GM18498 (cell line): ENCODE results near the gene PCDH1.
"Not testable (repeated sequence)": the region's sequence is repeated elsewhere in the genome, so short reads cannot be mapped to it uniquely, and the experiment has no call there.

ENCODE experiments used
- ATAC-seq: cut with Tn5 transposase; IDR thresholded peaks from one replicate; pipeline ENCODE4 v1.9.1; 2021; ENCODE audit warnings: mild to moderate bottlenecking, moderate library complexity; ENCODE audit not compliant: unreplicated experiment

Gene PCDH1

GRCh38 chr5:141902015-141902814, 24.0 kb upstream of the PCDH1 start:
- no peak for ATAC-seq

DNA sequence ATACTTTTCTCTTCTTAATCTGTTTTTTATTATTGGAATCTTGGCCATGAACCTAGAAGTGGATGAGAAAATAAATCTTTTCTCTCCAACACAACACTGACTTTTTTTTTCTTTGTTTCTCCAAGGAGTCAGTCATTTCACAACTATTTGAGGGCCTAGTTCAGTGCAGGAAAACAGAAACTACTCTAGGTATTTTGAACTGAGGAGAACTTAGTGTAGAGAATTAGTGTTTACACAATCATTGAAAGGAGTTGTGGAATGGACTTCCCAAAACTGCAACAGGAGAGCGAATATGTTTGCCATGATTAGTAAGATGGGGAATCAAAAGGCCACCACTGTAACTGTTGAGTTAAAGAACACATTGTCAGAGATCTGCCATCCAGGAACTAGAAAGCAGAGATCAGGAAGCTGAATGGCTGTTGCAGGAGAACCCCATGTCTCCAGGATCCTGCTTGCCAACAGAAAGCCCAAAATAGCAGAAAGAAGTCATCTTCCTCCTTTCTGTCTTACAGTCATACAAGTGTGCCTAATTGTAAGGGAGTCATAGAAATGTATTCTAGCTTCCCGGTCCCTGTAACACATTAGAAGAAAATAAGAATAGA, 20.3 kb upstream of the PCDH1 start:
- ATAC-seq, result no peak

GRCh38 chr5:141897425-141897824, 19.2 kb upstream of the PCDH1 start:
- no peak for ATAC-seq

DNA sequence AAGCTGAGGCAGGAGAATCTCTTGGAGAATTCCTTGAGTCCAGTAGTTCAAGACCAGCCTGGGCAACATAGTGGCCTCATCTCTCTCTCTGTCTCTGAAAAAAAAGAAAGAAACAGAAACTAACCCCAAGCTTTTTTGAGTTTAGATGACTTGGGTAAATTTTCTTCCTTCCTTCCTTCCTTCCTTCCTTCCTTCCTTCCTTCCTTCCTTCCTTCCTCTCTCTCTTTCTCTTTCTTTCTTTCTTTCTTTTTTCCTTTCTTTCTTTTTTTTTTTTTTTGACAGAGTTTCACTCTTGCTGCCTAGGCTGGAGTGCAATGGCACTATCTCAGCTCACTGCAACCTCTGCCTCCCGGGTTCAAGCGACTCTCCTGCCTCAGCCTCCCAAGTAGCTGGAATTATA, 12.2 kb upstream of the PCDH1 start:
- ATAC-seq, result not testable (repeated sequence)

DNA sequence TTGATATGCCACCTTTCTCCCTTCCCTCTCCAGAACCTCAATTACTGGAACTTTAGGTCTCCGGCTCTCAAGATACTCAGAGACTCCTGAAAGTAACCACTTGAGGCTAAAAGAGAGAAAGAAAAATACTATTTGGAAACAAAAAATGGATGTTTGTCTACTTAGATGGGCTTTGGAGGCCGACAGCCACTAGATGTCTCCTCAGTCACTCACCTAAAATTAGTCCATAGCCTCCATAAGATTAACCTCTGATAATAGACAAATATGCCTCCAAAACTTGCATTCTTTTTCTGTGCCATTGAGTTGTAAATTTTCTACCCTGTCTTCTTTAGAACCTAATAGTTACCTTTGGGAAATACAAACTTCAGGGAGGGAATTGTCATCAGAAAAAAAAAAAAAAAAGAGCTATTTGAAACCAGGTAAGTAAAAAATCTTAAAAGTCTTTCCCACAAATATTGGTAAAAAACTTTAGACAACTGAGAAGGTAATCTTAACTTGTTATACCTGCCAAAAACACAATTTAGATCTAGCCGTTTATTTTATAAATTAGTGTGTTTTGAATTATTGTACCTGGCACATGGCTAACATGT, 11.2 kb upstream of the PCDH1 start:
- no peak for ATAC-seq

GRCh38 chr5:141883892-141884318, 5.7 kb upstream of the PCDH1 start:
- no peak for ATAC-seq

GRCh38 chr5:141883184-141883891, 5.1 kb upstream of the PCDH1 start:
- no peak for ATAC-seq

GRCh38 chr5:141882594-141883183, 4.5 kb upstream of the PCDH1 start:
- ATAC-seq, result no peak

- no peak for ATAC-seq
These were observed 3.7 kb upstream of the PCDH1 start for GRCh38 chr5:141881886-141882285.

DNA sequence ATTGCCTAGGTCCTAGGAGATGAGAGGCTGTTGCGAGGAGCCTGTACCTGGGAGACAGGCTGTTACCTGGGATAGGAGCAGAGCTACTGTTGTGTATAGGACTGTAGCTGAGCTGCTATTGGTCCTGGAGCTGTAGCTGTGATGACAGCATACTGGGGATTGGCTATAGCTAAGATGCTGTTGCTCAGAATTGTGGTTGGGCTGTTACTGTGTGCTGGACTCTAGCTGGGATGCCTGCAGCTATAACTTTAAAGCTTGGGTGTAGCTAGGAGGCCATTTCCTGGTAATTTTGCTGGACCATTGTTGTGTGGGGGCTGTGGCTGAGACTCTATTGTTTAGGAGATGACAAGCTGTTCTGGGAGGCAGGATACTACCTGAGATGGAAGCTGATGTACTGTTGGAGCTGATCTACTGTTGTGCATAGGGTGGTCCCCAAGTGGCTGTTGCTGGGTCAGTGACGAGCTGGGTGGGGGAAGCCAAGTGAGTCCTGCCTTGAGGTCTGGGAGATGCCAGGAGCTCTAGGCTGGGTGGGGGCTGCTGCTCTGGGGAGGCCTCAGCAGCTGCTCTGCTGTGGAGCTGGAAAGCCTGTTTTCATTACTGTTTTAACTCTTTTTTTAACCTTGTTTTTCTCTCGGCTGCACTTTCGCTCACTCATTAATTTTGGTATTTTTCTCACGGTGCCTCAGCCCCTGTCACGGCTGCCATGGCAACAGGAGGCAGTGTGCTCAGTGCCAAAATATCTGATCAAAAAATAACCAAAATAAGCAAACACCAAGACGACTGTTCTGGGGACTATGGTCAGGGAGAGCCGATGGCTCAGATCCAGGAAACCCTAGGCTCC, 3.0 kb upstream of the PCDH1 start:
- ATAC-seq, result no peak

- no peak for ATAC-seq
These were observed 1.9 kb upstream of the PCDH1 start for GRCh38 chr5:141879941-141880738.

GRCh38 chr5:141879426-141879759, 1.2 kb upstream of the PCDH1 start:
- ATAC-seq, result no peak

DNA sequence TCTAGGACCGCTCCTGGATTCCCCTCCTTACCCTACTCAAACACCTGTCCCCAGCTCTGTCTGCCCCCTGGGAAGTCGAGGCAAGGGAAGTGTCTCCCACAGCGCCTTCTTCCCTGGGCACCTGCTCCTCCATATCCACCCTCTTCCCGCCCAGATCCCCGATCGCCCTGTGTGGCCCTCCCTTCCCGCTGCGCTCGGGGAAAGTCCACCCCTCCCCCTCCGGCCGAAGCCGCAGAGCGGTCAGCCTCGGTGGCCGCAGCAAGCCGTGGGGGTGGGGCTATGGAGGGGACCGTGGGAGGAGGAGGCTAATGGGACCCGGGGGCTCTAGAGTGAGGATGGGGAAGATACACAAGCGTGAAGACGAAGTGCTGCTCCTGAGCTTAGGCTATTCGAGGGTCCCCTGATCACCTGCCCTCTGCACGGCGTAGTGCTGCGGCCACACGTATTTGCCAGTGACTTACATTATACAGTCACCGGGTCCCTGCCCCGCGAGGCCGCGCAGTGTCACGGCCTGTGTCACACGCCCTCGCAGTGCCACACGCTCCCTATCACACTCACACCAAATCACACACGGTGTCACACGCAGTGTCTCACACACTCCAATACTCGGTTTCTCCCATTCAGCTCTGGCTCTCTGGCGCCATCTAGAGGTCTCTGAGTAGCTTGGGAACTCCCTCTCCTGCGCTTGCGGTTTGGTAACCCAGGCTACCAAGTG, 658 bp upstream of the PCDH1 start:
- peak; percentile 86 for ATAC-seq

- no peak for ATAC-seq
These were observed 639 bp downstream of the PCDH1 start for GRCh38 chr5:141877356-141878185.

DNA sequence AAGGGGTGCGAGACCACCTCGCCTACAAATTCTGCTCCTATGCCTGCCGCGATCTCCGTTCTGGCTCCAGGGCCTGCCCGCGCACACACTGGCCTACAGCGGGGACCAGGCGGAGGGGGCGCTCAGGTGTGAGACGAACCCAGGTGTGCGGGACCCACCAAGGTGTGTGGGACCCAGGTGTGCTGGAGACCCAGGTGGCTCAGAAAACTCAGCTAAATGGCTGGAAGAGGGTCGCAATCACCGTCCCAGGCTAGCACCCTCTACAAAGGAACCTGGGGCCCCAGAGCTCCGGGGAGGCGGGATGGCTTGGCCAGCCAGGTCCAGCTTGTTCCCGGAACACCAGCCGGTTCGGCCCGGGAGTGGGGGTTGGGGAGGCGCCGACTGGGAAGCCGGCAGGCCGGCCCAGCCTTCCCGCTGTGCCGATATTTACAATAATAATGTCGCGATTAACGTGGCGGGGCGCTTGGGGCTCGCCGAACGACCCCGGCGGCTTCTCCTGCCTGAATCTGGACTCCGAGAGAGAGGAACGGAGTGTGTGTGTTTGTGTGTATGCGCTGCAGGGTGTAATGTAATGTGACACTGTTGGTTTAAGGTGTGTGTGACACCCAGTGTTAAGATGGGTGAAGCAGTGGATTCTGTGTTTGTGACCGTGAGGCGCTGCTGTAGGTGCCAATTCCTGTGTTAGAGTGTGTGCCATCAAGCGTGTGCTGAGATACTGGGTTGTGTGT, 1.4 kb downstream of the PCDH1 start:
- ATAC-seq, result no peak

DNA sequence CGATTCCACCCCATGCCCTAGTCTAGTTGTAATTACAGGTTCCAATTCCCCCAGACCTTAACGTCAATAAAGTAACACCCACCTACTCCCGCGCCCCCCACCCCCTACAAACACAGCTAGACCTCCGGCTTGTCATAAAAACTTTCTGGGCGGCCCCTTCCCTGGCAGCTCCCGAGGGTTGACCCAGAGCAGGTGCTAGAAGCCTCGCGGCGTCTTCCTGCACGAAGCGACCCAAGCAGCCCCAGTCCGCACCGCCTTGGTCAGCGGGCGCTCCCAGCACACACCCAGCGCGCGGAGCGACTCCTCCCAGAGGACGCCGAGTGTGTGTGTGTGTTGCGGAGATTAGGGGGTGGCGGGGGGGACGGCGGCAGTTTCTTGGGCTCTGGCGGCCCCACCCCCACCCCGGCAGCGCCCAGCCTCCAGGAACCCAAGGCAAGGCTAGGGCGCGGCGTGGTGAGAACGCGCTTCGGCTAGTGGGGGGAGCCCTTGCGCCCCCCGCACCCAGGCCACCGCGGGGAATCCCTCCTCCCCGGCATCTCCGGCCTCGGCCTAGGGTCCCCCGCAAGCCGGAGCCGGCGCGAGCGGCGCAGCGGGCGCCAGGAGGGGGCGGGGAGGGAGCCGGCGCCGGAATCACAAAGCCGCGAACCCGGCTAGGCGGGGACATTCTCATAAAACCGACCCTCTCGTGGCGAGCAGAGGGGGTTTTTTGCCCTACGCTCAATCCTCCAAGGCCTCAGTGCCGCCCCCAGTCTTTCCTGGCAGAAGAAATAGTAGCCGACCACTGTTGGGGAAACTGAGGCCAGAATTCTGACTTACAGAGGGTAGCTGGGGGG, 2.2 kb downstream of the PCDH1 start:
- no peak for ATAC-seq
